ENCODE data around the gene PTMS. TPM values are rescaled to one million over a fixed set of nuclear protein-coding genes. Genes with fewer than 3 reads are reported as not detected.

PTMS gene
- total and polyA plus RNA-seq, 9 of the 15 experiments (the other 6 are each of a cell fraction or from before 2014, with no cell fraction given): 5.1 to 287 (median 78.5) TPM

DNA sequence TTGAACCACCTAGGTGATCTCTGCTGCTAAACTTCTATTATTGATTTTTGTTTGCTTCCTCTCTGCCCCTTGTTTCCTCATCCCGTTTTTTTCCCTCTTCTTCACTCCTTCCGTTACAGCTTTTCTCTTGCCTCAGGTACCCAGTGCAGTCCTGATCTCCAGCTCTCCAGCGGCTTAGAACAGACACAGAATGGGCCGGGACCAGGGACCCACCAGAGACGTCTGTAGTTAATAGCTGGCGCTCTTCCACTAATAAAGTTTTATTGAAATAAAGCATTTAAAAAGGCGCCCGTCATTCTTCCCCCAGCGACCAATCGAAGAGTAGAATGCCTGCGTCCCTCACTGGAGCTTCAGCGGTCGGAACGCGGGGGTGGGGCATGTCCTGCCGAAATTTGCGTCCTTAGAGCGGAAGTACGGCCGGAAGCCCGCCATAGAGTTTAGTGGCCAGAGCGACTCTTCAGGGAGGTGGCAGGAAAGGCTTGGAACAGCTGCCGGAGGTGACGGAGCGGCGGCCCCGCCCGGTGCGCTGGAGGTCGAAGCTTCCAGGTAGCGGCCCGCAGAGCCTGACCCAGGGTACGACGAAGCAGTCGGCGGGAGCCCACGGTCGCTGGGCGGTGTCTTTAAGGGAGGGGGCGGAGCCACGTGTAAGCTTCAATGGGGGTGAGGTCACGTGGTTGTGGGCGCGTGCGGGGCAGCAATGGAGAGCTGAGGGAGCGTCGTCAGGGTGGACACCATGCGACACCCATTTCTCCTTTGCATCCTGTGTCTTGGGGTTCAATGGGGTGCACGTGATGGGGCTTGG lies 42.4 kb upstream of the PTMS start, which contains the start of gene COPS7A (continued):
- TF ChIP-seq FOXJ2 (tag; IDR thresholded peaks at IDR 0.05): peak; percentile 71; the same call in 1 of the 2 replicates
- TF ChIP-seq, protein P1, sequence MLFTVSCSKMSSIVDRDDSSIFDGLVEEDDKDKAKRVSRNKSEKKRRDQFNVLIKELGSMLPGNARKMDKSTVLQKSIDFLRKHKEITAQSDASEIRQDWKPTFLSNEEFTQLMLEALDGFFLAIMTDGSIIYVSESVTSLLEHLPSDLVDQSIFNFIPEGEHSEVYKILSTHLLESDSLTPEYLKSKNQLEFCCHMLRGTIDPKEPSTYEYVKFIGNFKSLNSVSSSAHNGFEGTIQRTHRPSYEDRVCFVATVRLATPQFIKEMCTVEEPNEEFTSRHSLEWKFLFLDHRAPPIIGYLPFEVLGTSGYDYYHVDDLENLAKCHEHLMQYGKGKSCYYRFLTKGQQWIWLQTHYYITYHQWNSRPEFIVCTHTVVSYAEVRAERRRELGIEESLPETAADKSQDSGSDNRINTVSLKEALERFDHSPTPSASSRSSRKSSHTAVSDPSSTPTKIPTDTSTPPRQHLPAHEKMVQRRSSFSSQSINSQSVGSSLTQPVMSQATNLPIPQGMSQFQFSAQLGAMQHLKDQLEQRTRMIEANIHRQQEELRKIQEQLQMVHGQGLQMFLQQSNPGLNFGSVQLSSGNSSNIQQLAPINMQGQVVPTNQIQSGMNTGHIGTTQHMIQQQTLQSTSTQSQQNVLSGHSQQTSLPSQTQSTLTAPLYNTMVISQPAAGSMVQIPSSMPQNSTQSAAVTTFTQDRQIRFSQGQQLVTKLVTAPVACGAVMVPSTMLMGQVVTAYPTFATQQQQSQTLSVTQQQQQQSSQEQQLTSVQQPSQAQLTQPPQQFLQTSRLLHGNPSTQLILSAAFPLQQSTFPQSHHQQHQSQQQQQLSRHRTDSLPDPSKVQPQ (CRISPR knock-in tag; IDR thresholded peaks at IDR 0.05; ENCODE audit: borderline replicate concordance): no peak
- no peak for TF ChIP-seq POLR2AphosphoS2 (IDR thresholded peaks at IDR 0.05; ENCODE audit: low read length)
- TF ChIP-seq, protein P2, sequence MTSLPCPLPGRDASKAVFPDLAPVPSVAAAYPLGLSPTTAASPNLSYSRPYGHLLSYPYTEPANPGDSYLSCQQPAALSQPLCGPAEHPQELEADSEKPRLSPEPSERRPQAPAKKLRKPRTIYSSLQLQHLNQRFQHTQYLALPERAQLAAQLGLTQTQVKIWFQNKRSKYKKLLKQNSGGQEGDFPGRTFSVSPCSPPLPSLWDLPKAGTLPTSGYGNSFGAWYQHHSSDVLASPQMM (CRISPR knock-in tag; IDR thresholded peaks at IDR 0.05): no peak
- no peak for TF ChIP-seq CBFB (CRISPR knock-in tag; IDR thresholded peaks at IDR 0.05)
- TF ChIP-seq IRF1 (CRISPR knock-in tag; IDR thresholded peaks at IDR 0.05; ENCODE audit: borderline replicate concordance): no peak
- TF ChIP-seq NFIX (CRISPR knock-in tag; IDR thresholded peaks at IDR 0.05; ENCODE audit: low read depth): no peak
- TF ChIP-seq XRCC5 (IDR thresholded peaks at IDR 0.05; ENCODE audit: low read depth, low read length): no peak
- TF ChIP-seq, protein P3, sequence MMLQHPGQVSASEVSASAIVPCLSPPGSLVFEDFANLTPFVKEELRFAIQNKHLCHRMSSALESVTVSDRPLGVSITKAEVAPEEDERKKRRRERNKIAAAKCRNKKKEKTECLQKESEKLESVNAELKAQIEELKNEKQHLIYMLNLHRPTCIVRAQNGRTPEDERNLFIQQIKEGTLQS (IDR thresholded peaks at IDR 0.05): peak; percentile 17; the same call in 1 of the 2 replicates
- TF ChIP-seq, protein P3 (CRISPR knock-in tag; conservative IDR thresholded peaks at IDR 0.05): no peak
- TF ChIP-seq CBX2 (IDR thresholded peaks at IDR 0.05; ENCODE audit: insufficient read depth, low read length, poor library complexity, severe bottlenecking): no peak
- TF ChIP-seq MBD2 (IDR thresholded peaks at IDR 0.05; ENCODE audit: borderline replicate concordance, low read depth): peak; percentile 77
- TF ChIP-seq EWSR1 (IDR thresholded peaks at IDR 0.05; ENCODE audit: borderline replicate concordance, low read depth, partially characterized antibody): no peak
- no peak for TF ChIP-seq LARP7 (IDR thresholded peaks at IDR 0.05)
- TF ChIP-seq ZNF280A (IDR thresholded peaks at IDR 0.05; ENCODE audit: low read depth, partially characterized antibody): no peak

Measured in K562 (cell line).